CD4-positive, alpha-beta T cell (primary cell): ENCODE results near the gene ZNF469. TPM values are rescaled to one million over a fixed set of nuclear protein-coding genes. Genes with fewer than 3 reads are reported as not detected.

ENCODE experiments used
- ATAC-seq: fragments of 200-7000 bp; cut with Tn5 transposase; one replicate; pipeline ENCODE4 v1.10.0; 2022; ENCODE audit warnings: mild to moderate bottlenecking; ENCODE audit not compliant: poor library complexity
- CTCF ChIA-PET: fragments of 350-600 bp; sonication (Branson Sonifier 250); formaldehyde crosslinking; loops from one replicate; lab custom pipeline; 2021; ENCODE audit warnings: antibody characterized with exemption, inconsistent platforms; lab: Charles Lee
- POLR2A ChIA-PET: fragments of 350-600 bp; sonication (Branson Sonifier 250); formaldehyde crosslinking; loops from one replicate; lab custom pipeline; 2021; ENCODE audit warnings: antibody characterized with exemption, inconsistent platforms; lab: Charles Lee
- DNase-seq, 14 experiments: peaks; one replicate each; pipeline ENCODE4 v3.0.0-alpha.2; 2013 to 2020; ENCODE audit warnings: mixed read lengths in 2 of 14
- H3K27ac ChIP-seq, 2 donors: one replicate each; pipeline versions ENCODE4 v1.5.1 to v1.7.0; 2013; ENCODE audit warnings: low read length in 2 of 2, low read depth in 1 of 2, mild to moderate bottlenecking in 1 of 2
- H3K27me3 ChIP-seq, 2 experiments: 1 replicate in 1 of 2; 2 replicates in 1 of 2; pipeline versions ENCODE4 v1.6.1 to v1.7.0; 2013; ENCODE audit warnings: low read length in 2 of 2, control low read depth in 1 of 2, mild to moderate bottlenecking in 1 of 2, moderate library complexity in 1 of 2; ENCODE audit not compliant: insufficient read depth in 2 of 2, control insufficient read depth in 1 of 2
- H3K36me3 ChIP-seq: one replicate; pipeline ENCODE4 v1.6.1; 2013; ENCODE audit warnings: low read length, control low read depth; ENCODE audit not compliant: insufficient read depth
- H3K4me1 ChIP-seq: one replicate; pipeline ENCODE4 v1.6.1; 2013; ENCODE audit warnings: low read length, control low read depth; ENCODE audit not compliant: insufficient read depth
- H3K4me3 ChIP-seq: one replicate; pipeline ENCODE4 v1.5.1; 2013; ENCODE audit warnings: mild to moderate bottlenecking, low read length, moderate library complexity
- H3K9me3 ChIP-seq, 2 experiments: 1 replicate in 1 of 2; 2 replicates in 1 of 2; pipeline versions ENCODE4 v1.6.1 to v1.7.0; 2013; ENCODE audit warnings: low read length in 2 of 2, mild to moderate bottlenecking in 2 of 2, control low read depth in 1 of 2, moderate library complexity in 1 of 2; ENCODE audit not compliant: control insufficient read depth in 1 of 2, insufficient read depth in 1 of 2
- H3K27ac Mint-ChIP-seq: one replicate; pipeline ENCODE4 v1.8.0; 2020; ENCODE audit warnings: mixed read lengths
- H3K27me3 Mint-ChIP-seq: one replicate; pipeline ENCODE4 v1.8.0; 2021; ENCODE audit warnings: mixed read lengths
- H3K36me3 Mint-ChIP-seq: one replicate; pipeline ENCODE4 v1.8.0; 2021; ENCODE audit warnings: low read depth, mixed read lengths
- H3K4me1 Mint-ChIP-seq: one replicate; pipeline ENCODE4 v1.8.0; 2021; ENCODE audit warnings: low read depth, mixed read lengths
- H3K4me3 Mint-ChIP-seq: one replicate; pipeline ENCODE4 v1.8.0; 2020; ENCODE audit warnings: mild to moderate bottlenecking, mixed read lengths
- H3K9me3 Mint-ChIP-seq: one replicate; pipeline ENCODE4 v1.8.0; 2020; ENCODE audit warnings: mixed read lengths
- intact Hi-C, 2 experiments: fragments of 100-400 bp; cut with DNase I in 1 of 2; cut with micrococcal nuclease in 1 of 2; formaldehyde crosslinking; loops; one replicate each; pipeline versions ENCODE4 v1.15.1 to v1.9.0; 2023 to 2025; cut with DNase I, micrococcal nuclease
- total RNA-seq, 174 experiments: library from RNA in 2 of 174; stranded (reverse) in 2 of 174; gene quantifications; one replicate each; pipeline ENCODE4 v1.2.3 and lab custom pipeline; 2021 to 2026
- TF ChIP-seq, protein P1 (sequence below): fragments of 200-600 bp; IDR thresholded peaks from one replicate; pipeline ENCODE4 v1.8.0; 2022; ENCODE audit warnings: antibody characterized with exemption, mild to moderate bottlenecking

ZNF469 gene
- total RNA-seq, 2 experiments from 2014 or later: 0.74 to 0.75 TPM

DNA sequence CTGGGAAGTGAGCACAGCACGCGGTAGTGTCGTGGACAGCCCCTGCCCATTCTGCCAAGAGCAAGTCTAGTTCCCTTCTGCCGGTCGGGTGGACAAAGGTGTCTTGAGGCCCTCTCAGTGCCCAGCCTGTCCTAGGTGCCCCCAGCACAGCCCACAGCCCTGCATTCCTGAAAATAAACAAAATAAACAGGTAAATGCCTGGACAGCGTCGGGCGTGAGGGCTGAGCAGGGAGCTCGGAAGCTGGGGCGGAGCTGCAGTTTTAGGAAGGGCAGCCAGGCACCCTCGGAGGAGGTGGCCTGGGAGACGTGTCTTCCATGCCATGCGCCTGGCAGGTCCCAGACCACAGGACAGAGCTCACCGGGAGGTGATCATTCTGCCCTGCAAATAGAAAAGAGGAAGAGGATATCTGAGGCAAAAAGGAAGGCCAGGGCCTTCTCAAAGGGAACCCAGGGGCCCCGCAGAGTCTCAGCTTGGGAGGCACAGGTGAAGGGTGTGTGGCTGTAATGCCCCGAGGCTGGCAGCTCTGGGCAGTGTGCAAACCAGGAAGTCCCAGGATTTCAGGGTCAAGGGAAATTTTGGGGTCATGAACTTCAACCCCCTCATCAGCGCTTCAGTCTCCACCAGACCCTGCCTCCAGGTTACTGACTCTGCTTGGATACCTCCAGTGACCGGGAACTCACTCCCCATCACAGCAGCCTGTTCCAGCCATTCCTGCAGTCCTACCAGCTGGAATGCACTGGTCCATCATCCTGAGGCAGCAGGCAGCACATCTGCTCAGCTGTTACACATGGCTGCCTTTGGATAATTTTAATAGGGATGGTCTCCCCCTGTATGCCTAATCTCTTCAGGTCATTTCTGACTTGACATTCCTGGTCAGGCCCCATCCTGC, 1.7 kb downstream of the ZNF469 start:
- ATAC-seq: no peak
- Histone ChIP-seq H3K27me3 (peaks cover 36 to 46% of the 10 kb centered on the region in 2 experiments), H3K36me3 (no peaks in the 10 kb centered on the region), H3K4me1 (peaks cover 6% of the 10 kb centered on the region), H3K9me3 (peaks cover 0 to 15% of the 10 kb centered on the region in 2 experiments), H3K27ac (no peak overlapping the region), H3K4me3 (no peak overlapping the region)
- Mint-ChIP-seq H3K9me3 (no peaks in the 10 kb centered on the region), H3K27me3 (peaks cover 35% of the 10 kb centered on the region), H3K4me1 (no peaks in the 10 kb centered on the region), H3K4me3 (no peak overlapping the region), H3K36me3 (no peaks in the 10 kb centered on the region), H3K27ac (no peak overlapping the region)
- CTCF ChIA-PET: no interaction called here
- no peak for DNase-seq
- POLR2A ChIA-PET: no interaction called here
- TF ChIP-seq, protein P1, sequence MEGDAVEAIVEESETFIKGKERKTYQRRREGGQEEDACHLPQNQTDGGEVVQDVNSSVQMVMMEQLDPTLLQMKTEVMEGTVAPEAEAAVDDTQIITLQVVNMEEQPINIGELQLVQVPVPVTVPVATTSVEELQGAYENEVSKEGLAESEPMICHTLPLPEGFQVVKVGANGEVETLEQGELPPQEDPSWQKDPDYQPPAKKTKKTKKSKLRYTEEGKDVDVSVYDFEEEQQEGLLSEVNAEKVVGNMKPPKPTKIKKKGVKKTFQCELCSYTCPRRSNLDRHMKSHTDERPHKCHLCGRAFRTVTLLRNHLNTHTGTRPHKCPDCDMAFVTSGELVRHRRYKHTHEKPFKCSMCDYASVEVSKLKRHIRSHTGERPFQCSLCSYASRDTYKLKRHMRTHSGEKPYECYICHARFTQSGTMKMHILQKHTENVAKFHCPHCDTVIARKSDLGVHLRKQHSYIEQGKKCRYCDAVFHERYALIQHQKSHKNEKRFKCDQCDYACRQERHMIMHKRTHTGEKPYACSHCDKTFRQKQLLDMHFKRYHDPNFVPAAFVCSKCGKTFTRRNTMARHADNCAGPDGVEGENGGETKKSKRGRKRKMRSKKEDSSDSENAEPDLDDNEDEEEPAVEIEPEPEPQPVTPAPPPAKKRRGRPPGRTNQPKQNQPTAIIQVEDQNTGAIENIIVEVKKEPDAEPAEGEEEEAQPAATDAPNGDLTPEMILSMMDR: no peak
- intact Hi-C loops: no loop called here

DNA sequence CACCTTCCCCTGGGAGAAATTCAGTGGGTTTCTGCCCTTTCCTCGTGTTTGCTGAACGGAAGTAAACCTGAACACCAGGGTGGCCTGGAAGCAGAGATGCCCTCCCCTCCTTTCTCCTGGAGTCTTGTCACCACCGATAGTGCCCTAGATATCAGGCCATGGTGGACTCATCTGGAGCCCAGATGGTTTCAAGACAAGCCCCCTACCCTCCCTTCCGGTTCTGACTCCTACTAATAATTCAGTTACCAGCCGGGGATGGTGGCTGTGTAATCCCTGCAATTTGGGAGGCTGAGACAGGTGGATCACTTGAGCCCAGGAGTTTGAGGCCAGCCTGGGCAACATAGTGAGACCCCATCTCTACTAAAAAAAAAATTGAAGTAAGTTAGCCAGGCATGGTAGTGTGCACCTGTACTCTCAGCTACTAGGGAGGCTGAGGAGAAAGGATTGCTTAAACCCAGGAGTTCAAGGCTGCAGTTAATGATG, 2.4 kb downstream of the ZNF469 start:
- H3K27me3 Mint-ChIP-seq: peaks cover 35% of the 10 kb centered on the region
- H3K4me1 ChIP-seq: peaks cover 6% of the 10 kb centered on the region
- H3K4me3 Mint-ChIP-seq: no peak overlapping the region
- H3K9me3 ChIP-seq: peaks cover 0 to 15% of the 10 kb centered on the region in 2 experiments
- no peaks in the 10 kb centered on the region for H3K36me3 Mint-ChIP-seq
- H3K36me3 ChIP-seq: no peaks in the 10 kb centered on the region
- DNase-seq (no peak), ATAC-seq (no peak)
- intact Hi-C loops: no loop called here
- no peaks in the 10 kb centered on the region for H3K4me1 Mint-ChIP-seq
- no peak overlapping the region for H3K27ac ChIP-seq
- POLR2A ChIA-PET: no interaction called here
- CTCF ChIA-PET: no interaction called here
- H3K27ac Mint-ChIP-seq: no peak overlapping the region
- H3K4me3 ChIP-seq: no peak overlapping the region
- TF ChIP-seq, protein P1: no peak
- peaks cover 36 to 46% of the 10 kb centered on the region in 2 experiments for H3K27me3 ChIP-seq
- H3K9me3 Mint-ChIP-seq: no peaks in the 10 kb centered on the region

DNA sequence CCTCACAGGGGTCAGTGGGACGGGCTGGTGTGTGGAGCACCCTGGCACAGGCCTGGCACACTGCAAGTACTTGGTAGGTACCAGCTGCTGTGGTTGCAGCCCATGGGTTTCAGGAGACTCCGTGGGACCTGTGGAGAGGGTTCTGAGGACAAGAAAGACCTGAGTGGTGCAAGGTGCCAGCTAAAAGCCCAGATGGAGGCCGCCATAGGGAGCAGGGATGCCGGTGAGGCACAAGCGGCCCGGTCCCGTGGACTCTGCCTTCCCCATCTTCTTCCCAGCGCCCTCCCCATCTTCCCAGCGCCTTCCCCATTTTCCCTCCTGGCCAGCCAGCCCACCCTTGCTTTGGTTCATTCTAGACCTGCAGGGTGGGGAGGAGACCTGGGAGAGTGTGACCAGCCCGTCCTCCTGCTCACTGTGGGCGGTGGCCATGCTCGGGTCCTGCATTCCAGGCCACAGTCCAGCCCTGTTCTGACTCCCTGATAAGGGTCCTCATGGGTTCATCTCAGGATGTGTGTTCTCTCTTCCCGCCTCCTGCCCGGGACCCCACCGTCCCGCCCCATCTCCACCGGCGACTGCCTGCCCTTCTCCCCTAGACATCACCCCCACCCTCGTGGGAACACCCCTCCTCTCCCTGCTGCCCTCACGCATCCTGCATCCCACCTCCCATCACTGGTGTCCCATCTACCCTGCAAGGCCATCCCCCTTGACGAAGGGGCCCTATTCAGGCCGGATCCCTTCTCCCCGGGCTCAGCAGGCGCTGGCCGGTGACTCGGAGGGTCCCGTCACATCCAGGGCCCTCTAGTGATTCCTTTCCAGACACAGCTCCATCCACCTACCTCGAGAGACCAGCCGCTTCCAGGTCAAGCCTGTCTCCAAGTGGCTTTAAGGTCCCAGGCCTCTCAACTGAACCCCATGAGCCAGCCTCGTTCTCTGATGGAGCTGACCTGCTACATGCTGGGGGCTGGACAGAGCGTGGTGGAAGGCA, 3.4 kb downstream of the ZNF469 start:
- peaks cover 34 to 51% of the 10 kb centered on the region in 2 experiments for H3K27me3 ChIP-seq
- no peaks in the 10 kb centered on the region for H3K4me1 Mint-ChIP-seq
- no peak overlapping the region for H3K27ac Mint-ChIP-seq
- DNase-seq: no peak
- peaks cover 6% of the 10 kb centered on the region for H3K4me1 ChIP-seq
- peaks cover 35% of the 10 kb centered on the region for H3K27me3 Mint-ChIP-seq
- no peaks in the 10 kb centered on the region for H3K36me3 Mint-ChIP-seq
- ChIA-PET POLR2A (no interaction called here), CTCF (no interaction called here)
- H3K27ac ChIP-seq: no peak overlapping the region
- TF ChIP-seq, protein P1: no peak
- no peak overlapping the region for H3K4me3 Mint-ChIP-seq
- no peaks in the 10 kb centered on the region for H3K36me3 ChIP-seq
- H3K4me3 ChIP-seq: no peak overlapping the region
- peaks cover 0 to 10% of the 10 kb centered on the region in 2 experiments for H3K9me3 ChIP-seq
- no peak for ATAC-seq
- H3K9me3 Mint-ChIP-seq: no peaks in the 10 kb centered on the region
- intact Hi-C loops: no loop called here
